Endothelial cell of umbilical vein (primary cell): ENCODE results near the gene ERO1A. TPM values are rescaled to one million over a fixed set of nuclear protein-coding genes. Genes with fewer than 3 reads are reported as not detected.

Experiments used
- BruUV-seq: library from RNA; stranded (reverse); fragments of 400-500 nt; replicated peaks from 2 replicates; lab custom pipeline; 2021; lab: Mats Ljungman, UMichigan
- CTCF ChIA-PET: fragments of 300-600, 350-600 bp; sonication (Branson Sonifier 250); formaldehyde crosslinking; loops from one replicate; lab custom pipeline; 2021; ENCODE audit warnings: antibody characterized with exemption, inconsistent platforms; lab: Charles Lee
- POLR2A ChIA-PET: fragments of 300-600, 350-600 bp; sonication (Branson Sonifier 250); formaldehyde crosslinking; loops from one replicate; lab custom pipeline; 2021; ENCODE audit warnings: antibody characterized with exemption, inconsistent platforms; lab: Charles Lee
- DNase-seq: peaks from one replicate; pipeline ENCODE4 v3.0.0-alpha.2; 2011; ENCODE audit warnings: low read depth, low spot score
- FAIRE-seq: peaks from 2 replicates; lab custom pipeline; 2011; peaks lifted over from hg19 to GRCh38; lab: Jason Lieb, UNC
- H2AFZ ChIP-seq: 2 replicates; pipeline ENCODE4 v1.6.0; 2012; ENCODE audit warnings: low read depth, low read length, control low read depth, inconsistent platforms
- H3K27ac ChIP-seq: 2 replicates; pipeline ENCODE4 v1.5.1; 2011; ENCODE audit warnings: low read depth, mild to moderate bottlenecking, control low read depth, low read length, moderate library complexity; ENCODE audit not compliant: insufficient read depth
- H3K27me3 ChIP-seq, 2 experiments: 2 replicates each; pipeline versions ENCODE4 v1.6.0 to v1.6.1; 2011; ENCODE audit warnings: low read length in 2 of 2, mixed read lengths in 1 of 2; ENCODE audit not compliant: control insufficient read depth in 2 of 2, insufficient read depth in 2 of 2
- H3K36me3 ChIP-seq, 2 experiments: 2 replicates in 1 of 2; 3 replicates in 1 of 2; pipeline ENCODE4 v1.5.1; 2011; ENCODE audit warnings: low read length in 2 of 2, mild to moderate bottlenecking in 1 of 2, moderate library complexity in 1 of 2; ENCODE audit not compliant: control insufficient read depth in 2 of 2, insufficient read depth in 2 of 2; ENCODE audit errors: extremely low read depth in 1 of 2
- H3K4me1 ChIP-seq: 3 replicates; pipeline ENCODE4 v1.5.1; 2011; ENCODE audit warnings: mild to moderate bottlenecking, low read length; ENCODE audit not compliant: control insufficient read depth, insufficient read depth; ENCODE audit errors: extremely low read depth
- H3K4me2 ChIP-seq: 2 replicates; pipeline ENCODE4 v1.6.1; 2011; ENCODE audit warnings: low read length, control low read depth, mixed read lengths; ENCODE audit not compliant: insufficient read depth
- H3K4me3 ChIP-seq, 3 experiments: fragments of 200-600 bp in 1 of 3; sonication (generic), shearing (Covaris generic) in 1 of 3; replicated peaks in 1 of 3; 2 replicates each; pipeline ENCODE4 v1.5.1; 2011 to 2016; ENCODE audit warnings: control low read depth in 3 of 3, low read length in 3 of 3, mild to moderate bottlenecking in 2 of 3, inconsistent platforms in 1 of 3, low read depth in 1 of 3, moderate library complexity in 1 of 3; ENCODE audit not compliant: insufficient read depth in 1 of 3
- H3K79me2 ChIP-seq: 2 replicates; pipeline ENCODE4 v1.6.0; 2012; ENCODE audit warnings: low read length, inconsistent platforms; ENCODE audit not compliant: control insufficient read depth, insufficient read depth
- H3K9ac ChIP-seq: replicated peaks from 2 replicates; pipeline ENCODE3; 2011; ENCODE audit warnings: low read length, control low read depth; ENCODE audit not compliant: insufficient read depth; ENCODE audit errors: extremely low read depth
- H3K9me1 ChIP-seq: replicated peaks from 3 replicates; pipeline ENCODE4 v1.6.0; 2011; ENCODE audit warnings: mild to moderate bottlenecking, low read length; ENCODE audit not compliant: control insufficient read depth, insufficient read depth; ENCODE audit errors: extremely low read depth
- H3K9me3 ChIP-seq: replicated peaks from 2 replicates; pipeline ENCODE4 v1.5.1; 2012; ENCODE audit warnings: low read length, inconsistent platforms; ENCODE audit not compliant: control insufficient read depth, insufficient read depth
- H4K20me1 ChIP-seq: replicated peaks from 2 replicates; pipeline ENCODE3; 2011; ENCODE audit warnings: mild to moderate bottlenecking, low read length; ENCODE audit not compliant: control insufficient read depth, insufficient read depth; ENCODE audit errors: extremely low read depth
- CTCF ChIP-seq, 2 donors: IDR thresholded peaks; 1 replicate in 1 of 2; 2 replicates in 1 of 2; pipeline ENCODE4 v1.5.1; 2011; ENCODE audit warnings: low read length in 2 of 2, mild to moderate bottlenecking in 2 of 2, moderate library complexity in 2 of 2, control low read depth in 1 of 2, inconsistent platforms in 1 of 2, low read depth in 1 of 2; ENCODE audit not compliant: insufficient read depth in 1 of 2; ENCODE audit errors: extremely low read depth in 1 of 2
- EZH2 ChIP-seq: IDR thresholded peaks from 2 replicates; pipeline ENCODE4 v1.6.1; 2012; ENCODE audit warnings: borderline replicate concordance, low read depth, mild to moderate bottlenecking, moderate library complexity, low read length, inconsistent platforms; ENCODE audit not compliant: severe bottlenecking
- FOS ChIP-seq: IDR thresholded peaks from 2 replicates; pipeline ENCODE4 v1.6.1; 2011; ENCODE audit warnings: mild to moderate bottlenecking, low read length, moderate library complexity, borderline replicate concordance; ENCODE audit not compliant: insufficient read depth
- GATA2 ChIP-seq: IDR thresholded peaks from 2 replicates; pipeline ENCODE4 v1.7.0; 2011; ENCODE audit warnings: low read depth, mild to moderate bottlenecking, moderate library complexity, mixed read lengths, low read length; ENCODE audit not compliant: insufficient read length, insufficient read depth
- JUN ChIP-seq: IDR thresholded peaks from 2 replicates; pipeline ENCODE4 v1.6.1; 2011; ENCODE audit warnings: borderline replicate concordance, low read depth; ENCODE audit not compliant: insufficient read length, insufficient read depth
- MAX ChIP-seq: IDR thresholded peaks from 2 replicates; pipeline ENCODE4 v1.6.1; 2011; ENCODE audit not compliant: insufficient read depth, insufficient read length
- MYC ChIP-seq: IDR thresholded peaks from one replicate; pipeline ENCODE4 v1.6.1; 2011; ENCODE audit warnings: mild to moderate bottlenecking, low read depth, low read length
- POLR2A ChIP-seq: IDR thresholded peaks from 2 replicates; pipeline ENCODE4 v1.6.1; 2012; ENCODE audit warnings: low read depth, mild to moderate bottlenecking, control low read depth, low read length
- POLR2AphosphoS5 ChIP-seq: IDR thresholded peaks from 2 replicates; pipeline ENCODE4 v1.6.1; 2012; ENCODE audit warnings: low read depth, mild to moderate bottlenecking, control low read depth, low read length, moderate library complexity; ENCODE audit not compliant: insufficient read depth
- dilution Hi-C: fragments of 300-500 bp; cut with MboI; formaldehyde crosslinking; loops from one replicate; pipeline ENCODE4 v1.15.0; 2019; ENCODE audit warnings: low sequenced_read_pairs; ENCODE audit not compliant: extremely low pct_ligation_motif_present
- intact Hi-C: fragments of 100-400 bp; cut with micrococcal nuclease; formaldehyde crosslinking; loops from one replicate; pipeline ENCODE4 v1.10.0; 2022
- polyA plus RNA-seq, 4 experiments: library from polyadenylated mRNA; depleted of rRNA in 3 of 4; stranded (reverse) in 3 of 4; unstranded in 1 of 4; fragments of >200 nt; gene quantifications; 2 replicates each; pipeline versions ENCODE4 v1.2.1 to v1.2.3, GENCODE V29; 2011 to 2012; ENCODE audit warnings: missing spikeins in 1 of 4
- total RNA-seq: library from RNA; stranded (reverse); gene quantifications from 2 replicates; pipeline ENCODE4 v1.2.3, GENCODE V29; 2021

The ERO1A gene
- total and polyA plus RNA-seq, 2 donors (not counting 3 experiments of a cell fraction or from before 2014, with no cell fraction given), result 20.7 to 71.4 TPM

- H3K9ac ChIP-seq, result peak overlapping the region; percentile 70
- H3K9me3 ChIP-seq, result no peaks in the 10 kb centered on the region
- H3K27me3 ChIP-seq, result no peaks in the 10 kb centered on the region
- H3K36me3 ChIP-seq, result peaks cover 0 to 6% of the 10 kb centered on the region in 2 experiments
- H3K4me2 ChIP-seq, result peak overlapping the region; percentile 92
- intact Hi-C loops (loop anchor here (1.0 to 5.0 kb wide), 5 partner anchors 24 to 576 kb away; partner anchors contain the start of genes FERMT2, GPR137C, PSMC6 and TXNDC16), dilution Hi-C loops (no loop called here)
- H4K20me1 ChIP-seq, result no peaks in the 10 kb centered on the region
- no TSS peak for BruUV-seq
- H3K79me2 ChIP-seq, result peaks cover 16% of the 10 kb centered on the region
- POLR2A ChIA-PET, result interaction anchor here (1.0 kb wide), 1 partner anchor 30 kb away, joined by 4 read pairs; no protein-coding TSS in a partner anchor
- no peak for TF ChIP-seq JUN
- no peak for TF ChIP-seq EZH2
- TF ChIP-seq MAX, result no peak
- TF ChIP-seq CTCF (IDR thresholded peaks at IDR 0.05; ENCODE audit: extremely low read depth in 1 of 2, insufficient read depth in 1 of 2, low read depth in 1 of 2, low read length in 2 of 2), result no peak
- TF ChIP-seq POLR2A, result no peak
- TF ChIP-seq FOS, result no peak
- TF ChIP-seq GATA2, result no peak
- no peak for TF ChIP-seq MYC
- TF ChIP-seq POLR2AphosphoS5, result no peak
- FAIRE-seq, result no peak
- H3K27ac ChIP-seq, result peak overlapping the region; percentile 29
- DNase-seq, result peak; percentile 61
- peaks cover 3% of the 10 kb centered on the region for H3K4me1 ChIP-seq
- peak overlapping the region; percentile 85 for H2AFZ ChIP-seq
- H3K9me1 ChIP-seq, result no peaks in the 10 kb centered on the region
- H3K4me3 ChIP-seq, result peak overlapping the region; percentile 50 to 98 (median 88)
- CTCF ChIA-PET, result interaction anchor here (0.7 to 1.4 kb wide), 2 partner anchors 46 to 230 kb away, joined by 3 to 7 read pairs; no protein-coding TSS in a partner anchor
Measured at GRCh38 chr14:52730709-52731111, 35.4 kb upstream of the ERO1A start.
